Tibial nerve (tissue), 3 donors: Measurements from ENCODE around the gene MIA2.

Source experiments
- POLR2A ChIP-seq, 2 donors: fragments of 450-650 bp; IDR thresholded peaks; one replicate each; pipeline ENCODE4 v1.6.1; 2017; ENCODE audit warnings: antibody characterized with exemption in 2 of 2, mild to moderate bottlenecking in 2 of 2, moderate library complexity in 2 of 2
- TF ChIP-seq, protein P1 (sequence below), 5 experiments: fragments of 200-600 bp in 3 of 5; fragments of 450-650 bp in 2 of 5; sonication (generic) in 3 of 5; IDR thresholded peaks; one replicate each; pipeline ENCODE4 v1.5.1; 2016 to 2019; ENCODE audit warnings: antibody characterized with exemption in 5 of 5, mild to moderate bottlenecking in 3 of 5, moderate library complexity in 2 of 5

DNA sequence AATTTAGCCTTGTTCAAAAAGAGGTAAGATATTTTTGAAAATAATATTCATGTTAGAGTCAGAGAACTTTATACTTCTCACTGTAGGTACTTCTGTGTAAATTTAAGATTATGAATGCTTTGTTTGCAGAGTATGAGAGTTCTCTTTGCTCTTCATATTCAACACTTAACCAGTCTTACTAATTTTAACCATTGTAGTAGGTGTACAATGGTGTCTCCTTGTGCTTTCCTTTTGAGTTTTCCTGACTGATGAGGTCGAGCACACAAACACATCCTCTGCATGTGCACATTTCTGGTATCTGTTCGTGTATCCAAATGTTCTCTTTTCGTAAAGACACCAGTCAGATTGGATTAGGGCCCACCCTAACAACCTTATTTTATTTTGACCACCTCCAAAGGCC lies 45.8 kb downstream of the MIA2 start:
- TF ChIP-seq, protein P1, sequence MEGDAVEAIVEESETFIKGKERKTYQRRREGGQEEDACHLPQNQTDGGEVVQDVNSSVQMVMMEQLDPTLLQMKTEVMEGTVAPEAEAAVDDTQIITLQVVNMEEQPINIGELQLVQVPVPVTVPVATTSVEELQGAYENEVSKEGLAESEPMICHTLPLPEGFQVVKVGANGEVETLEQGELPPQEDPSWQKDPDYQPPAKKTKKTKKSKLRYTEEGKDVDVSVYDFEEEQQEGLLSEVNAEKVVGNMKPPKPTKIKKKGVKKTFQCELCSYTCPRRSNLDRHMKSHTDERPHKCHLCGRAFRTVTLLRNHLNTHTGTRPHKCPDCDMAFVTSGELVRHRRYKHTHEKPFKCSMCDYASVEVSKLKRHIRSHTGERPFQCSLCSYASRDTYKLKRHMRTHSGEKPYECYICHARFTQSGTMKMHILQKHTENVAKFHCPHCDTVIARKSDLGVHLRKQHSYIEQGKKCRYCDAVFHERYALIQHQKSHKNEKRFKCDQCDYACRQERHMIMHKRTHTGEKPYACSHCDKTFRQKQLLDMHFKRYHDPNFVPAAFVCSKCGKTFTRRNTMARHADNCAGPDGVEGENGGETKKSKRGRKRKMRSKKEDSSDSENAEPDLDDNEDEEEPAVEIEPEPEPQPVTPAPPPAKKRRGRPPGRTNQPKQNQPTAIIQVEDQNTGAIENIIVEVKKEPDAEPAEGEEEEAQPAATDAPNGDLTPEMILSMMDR (IDR thresholded peaks at IDR 0.05), result no peak
- no peak for TF ChIP-seq POLR2A (IDR thresholded peaks at IDR 0.05)
